Nephron progenitor cell (in vitro differentiated cells): Measurements from ENCODE around the gene KLHL5.

Experiments
- DNase-seq: peaks from one replicate; pipeline ENCODE4 v3.0.0; 2021
- H3K27ac Mint-ChIP-seq: 2 replicates; pipeline ENCODE4 v1.8.0; 2021; ENCODE audit warnings: mild to moderate bottlenecking, moderate library complexity, mixed read lengths
- H3K27me3 Mint-ChIP-seq: 2 replicates; pipeline ENCODE4 v1.8.0; 2021; ENCODE audit warnings: mild to moderate bottlenecking, low read depth, mixed read lengths; ENCODE audit not compliant: poor library complexity
- H3K36me3 Mint-ChIP-seq: 2 replicates; pipeline ENCODE4 v1.8.0; 2021; ENCODE audit warnings: low read depth, mixed read lengths
- H3K4me1 Mint-ChIP-seq: 2 replicates; pipeline ENCODE4 v1.8.0; 2021; ENCODE audit warnings: mixed read lengths
- H3K4me3 Mint-ChIP-seq: 2 replicates; pipeline ENCODE4 v1.8.0; 2021; ENCODE audit warnings: mild to moderate bottlenecking, moderate library complexity, mixed read lengths
- H3K9me3 Mint-ChIP-seq: 2 replicates; pipeline ENCODE4 v1.8.0; 2021; ENCODE audit warnings: mild to moderate bottlenecking, moderate library complexity, mixed read lengths
- TF ChIP-seq, protein P1 (sequence below): fragments of 200-600 bp; sonication (generic); IDR thresholded peaks from 2 replicates; pipeline ENCODE4 v1.5.0; 2021; ENCODE audit warnings: antibody characterized with exemption

The KLHL5 gene

DNA sequence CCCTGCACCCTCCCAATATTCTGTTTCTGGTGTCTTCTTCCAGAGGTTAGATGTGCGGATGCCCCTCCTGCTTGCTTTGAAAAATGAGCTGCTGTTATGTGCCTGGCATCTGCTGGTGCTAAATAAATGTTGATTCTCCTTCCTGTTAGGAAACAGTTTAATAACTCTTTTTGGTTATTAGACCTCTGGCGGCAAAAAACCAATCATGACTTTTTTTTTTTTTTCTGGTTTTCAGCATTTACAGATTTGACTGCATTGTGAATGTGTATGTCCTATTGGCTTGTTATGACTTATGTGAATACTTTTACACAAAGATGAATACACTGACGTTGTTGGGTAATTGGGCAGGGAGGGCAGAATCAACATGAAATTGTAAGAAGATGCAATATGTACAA, 16.2 kb upstream of the KLHL5 start:
- H3K9me3 Mint-ChIP-seq = no peaks in the 10 kb centered on the region
- no peaks in the 10 kb centered on the region for H3K27me3 Mint-ChIP-seq
- no peak for DNase-seq
- TF ChIP-seq, protein P1, sequence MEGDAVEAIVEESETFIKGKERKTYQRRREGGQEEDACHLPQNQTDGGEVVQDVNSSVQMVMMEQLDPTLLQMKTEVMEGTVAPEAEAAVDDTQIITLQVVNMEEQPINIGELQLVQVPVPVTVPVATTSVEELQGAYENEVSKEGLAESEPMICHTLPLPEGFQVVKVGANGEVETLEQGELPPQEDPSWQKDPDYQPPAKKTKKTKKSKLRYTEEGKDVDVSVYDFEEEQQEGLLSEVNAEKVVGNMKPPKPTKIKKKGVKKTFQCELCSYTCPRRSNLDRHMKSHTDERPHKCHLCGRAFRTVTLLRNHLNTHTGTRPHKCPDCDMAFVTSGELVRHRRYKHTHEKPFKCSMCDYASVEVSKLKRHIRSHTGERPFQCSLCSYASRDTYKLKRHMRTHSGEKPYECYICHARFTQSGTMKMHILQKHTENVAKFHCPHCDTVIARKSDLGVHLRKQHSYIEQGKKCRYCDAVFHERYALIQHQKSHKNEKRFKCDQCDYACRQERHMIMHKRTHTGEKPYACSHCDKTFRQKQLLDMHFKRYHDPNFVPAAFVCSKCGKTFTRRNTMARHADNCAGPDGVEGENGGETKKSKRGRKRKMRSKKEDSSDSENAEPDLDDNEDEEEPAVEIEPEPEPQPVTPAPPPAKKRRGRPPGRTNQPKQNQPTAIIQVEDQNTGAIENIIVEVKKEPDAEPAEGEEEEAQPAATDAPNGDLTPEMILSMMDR = no peak
- H3K27ac Mint-ChIP-seq = peak overlapping the region; percentile 17
- H3K4me3 Mint-ChIP-seq = peak overlapping the region; percentile 98
- H3K36me3 Mint-ChIP-seq = peaks cover 6% of the 10 kb centered on the region
- H3K4me1 Mint-ChIP-seq = peaks cover 44% of the 10 kb centered on the region

DNA sequence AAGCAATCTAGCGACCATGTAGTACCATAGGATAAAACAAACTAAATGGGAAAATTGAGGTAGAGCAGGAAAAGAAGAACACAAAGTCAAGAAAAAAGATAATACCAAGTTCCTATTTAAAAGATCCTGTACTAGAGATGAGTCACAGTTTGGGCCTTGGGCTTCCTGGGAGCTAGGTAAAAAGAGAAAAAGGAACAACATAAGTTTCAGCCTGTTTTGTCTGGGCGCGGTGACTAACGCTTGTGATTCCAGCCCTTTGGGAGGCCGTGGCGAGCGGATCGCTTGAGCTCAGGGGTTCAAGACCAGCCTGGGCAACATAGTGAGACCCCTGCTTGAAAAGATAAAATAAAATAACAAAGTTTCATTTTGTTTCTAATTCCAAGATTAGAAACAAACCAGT, 15.8 kb upstream of the KLHL5 start:
- H3K36me3 Mint-ChIP-seq = peaks cover 6% of the 10 kb centered on the region
- TF ChIP-seq, protein P1 = no peak
- peak overlapping the region; percentile 17 for H3K27ac Mint-ChIP-seq
- peak overlapping the region; percentile 98 for H3K4me3 Mint-ChIP-seq
- no peak for DNase-seq
- H3K9me3 Mint-ChIP-seq = no peaks in the 10 kb centered on the region
- H3K4me1 Mint-ChIP-seq = peaks cover 49% of the 10 kb centered on the region
- H3K27me3 Mint-ChIP-seq = no peaks in the 10 kb centered on the region

DNA sequence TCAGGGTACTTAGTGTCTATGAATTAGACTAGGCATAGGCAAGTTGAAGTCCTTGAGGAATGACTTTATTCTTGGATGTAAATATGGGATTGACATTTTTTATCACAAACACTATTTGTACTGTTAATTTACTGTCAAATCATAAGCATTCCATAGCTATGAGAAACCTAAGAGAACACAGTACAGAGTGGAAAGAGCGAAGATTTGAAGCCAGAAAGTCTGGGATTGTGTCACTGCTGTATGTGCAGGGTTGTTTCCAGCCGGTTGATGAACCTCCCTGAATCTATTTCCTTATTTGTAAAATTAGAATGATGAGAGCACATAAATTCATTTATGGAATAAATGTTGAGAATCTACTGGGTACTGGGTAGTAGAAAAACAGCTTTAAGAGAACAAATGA, 14.4 kb upstream of the KLHL5 start:
- H3K27ac Mint-ChIP-seq = peak overlapping the region; percentile 17
- H3K4me3 Mint-ChIP-seq = no peak overlapping the region
- DNase-seq = no peak
- H3K36me3 Mint-ChIP-seq = peaks cover 6% of the 10 kb centered on the region
- no peaks in the 10 kb centered on the region for H3K27me3 Mint-ChIP-seq
- peaks cover 47% of the 10 kb centered on the region for H3K4me1 Mint-ChIP-seq
- TF ChIP-seq, protein P1 = no peak
- H3K9me3 Mint-ChIP-seq = no peaks in the 10 kb centered on the region

DNA sequence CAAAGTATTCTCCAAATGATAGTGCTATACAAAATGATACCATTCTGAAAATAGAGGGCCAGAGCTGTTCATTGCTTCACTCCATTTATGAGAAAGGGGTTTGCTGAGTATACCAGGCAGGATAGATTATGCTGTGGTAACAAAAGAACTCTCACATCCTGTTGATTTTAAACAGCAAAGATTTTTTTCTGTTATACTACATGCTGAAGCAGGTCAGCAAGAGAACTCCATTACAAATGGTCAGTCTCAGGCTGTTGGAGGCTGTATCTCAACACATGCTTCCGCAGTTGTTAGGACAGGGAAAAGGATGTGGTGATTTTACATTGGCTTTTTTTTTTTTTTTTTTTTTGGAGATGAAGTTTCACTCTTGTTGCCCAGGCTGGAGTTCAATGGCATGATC, 13.7 kb upstream of the KLHL5 start:
- H3K27ac Mint-ChIP-seq = no peak overlapping the region
- H3K4me3 Mint-ChIP-seq = no peak overlapping the region
- no peak for DNase-seq
- no peaks in the 10 kb centered on the region for H3K9me3 Mint-ChIP-seq
- peaks cover 6% of the 10 kb centered on the region for H3K36me3 Mint-ChIP-seq
- TF ChIP-seq, protein P1 = no peak
- peaks cover 42% of the 10 kb centered on the region for H3K4me1 Mint-ChIP-seq
- no peaks in the 10 kb centered on the region for H3K27me3 Mint-ChIP-seq

DNA sequence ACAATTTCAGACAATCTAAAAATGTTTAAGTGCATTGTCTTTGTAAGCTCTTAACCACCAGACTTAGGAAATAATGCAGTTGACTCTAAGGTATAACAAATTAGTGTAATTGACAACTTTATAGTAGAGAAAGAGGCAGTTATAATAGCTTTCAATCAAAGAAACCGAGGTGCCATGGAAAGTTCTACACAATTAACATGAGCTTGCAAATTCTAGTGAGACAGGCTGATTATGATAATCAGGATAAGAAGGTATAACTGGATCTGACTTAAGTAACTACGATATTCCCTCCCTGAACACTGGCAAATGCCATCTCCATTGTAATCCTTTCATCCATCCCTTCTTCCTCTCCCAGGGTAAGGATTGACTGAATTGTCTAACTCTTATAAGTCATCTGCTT, 11.4 kb upstream of the KLHL5 start:
- H3K4me3 Mint-ChIP-seq = no peak overlapping the region
- H3K27me3 Mint-ChIP-seq = no peaks in the 10 kb centered on the region
- TF ChIP-seq, protein P1 = no peak
- H3K9me3 Mint-ChIP-seq = no peaks in the 10 kb centered on the region
- peaks cover 32% of the 10 kb centered on the region for H3K4me1 Mint-ChIP-seq
- H3K36me3 Mint-ChIP-seq = peaks cover 6% of the 10 kb centered on the region
- no peak for DNase-seq
- no peak overlapping the region for H3K27ac Mint-ChIP-seq

DNA sequence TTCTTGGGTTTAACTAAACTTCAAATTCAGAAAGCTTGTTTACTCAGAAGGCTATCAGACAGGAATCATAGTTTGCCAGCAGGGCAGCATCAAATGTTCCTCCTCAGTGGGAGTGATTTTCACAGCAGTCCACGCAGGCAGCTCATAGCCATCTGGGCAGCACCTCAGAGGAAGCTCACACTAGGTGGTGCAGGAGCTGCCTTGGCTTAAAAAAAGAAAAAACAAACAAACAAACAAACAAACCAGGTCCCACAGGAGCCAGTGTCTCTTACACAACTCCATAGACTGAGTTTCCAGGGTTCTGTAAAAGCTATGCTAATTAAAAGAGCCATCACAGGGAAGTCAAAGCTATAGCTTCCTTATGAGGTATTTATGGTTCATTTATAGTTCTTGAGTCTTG, 10.5 kb upstream of the KLHL5 start:
- DNase-seq = no peak
- Mint-ChIP-seq H3K9me3 (no peaks in the 10 kb centered on the region), H3K4me3 (no peak overlapping the region), H3K27ac (no peak overlapping the region), H3K4me1 (peaks cover 23% of the 10 kb centered on the region), H3K27me3 (no peaks in the 10 kb centered on the region), H3K36me3 (peaks cover 6% of the 10 kb centered on the region)
- TF ChIP-seq, protein P1 = no peak
